GM12875 (cell line): ENCODE measurements around the gene PITPNM2.

ENCODE experiments used
- H3K4me3 ChIP-seq: one replicate; pipeline ENCODE4 v1.5.1; 2011; ENCODE audit warnings: low read depth, low read length, control low read depth
- CTCF ChIP-seq: IDR thresholded peaks from 2 replicates; pipeline ENCODE4 v1.5.1; 2011; ENCODE audit warnings: low read depth, mild to moderate bottlenecking, control low read depth, inconsistent platforms, low read length, moderate library complexity, borderline replicate concordance; ENCODE audit not compliant: insufficient read depth

PITPNM2 gene

DNA sequence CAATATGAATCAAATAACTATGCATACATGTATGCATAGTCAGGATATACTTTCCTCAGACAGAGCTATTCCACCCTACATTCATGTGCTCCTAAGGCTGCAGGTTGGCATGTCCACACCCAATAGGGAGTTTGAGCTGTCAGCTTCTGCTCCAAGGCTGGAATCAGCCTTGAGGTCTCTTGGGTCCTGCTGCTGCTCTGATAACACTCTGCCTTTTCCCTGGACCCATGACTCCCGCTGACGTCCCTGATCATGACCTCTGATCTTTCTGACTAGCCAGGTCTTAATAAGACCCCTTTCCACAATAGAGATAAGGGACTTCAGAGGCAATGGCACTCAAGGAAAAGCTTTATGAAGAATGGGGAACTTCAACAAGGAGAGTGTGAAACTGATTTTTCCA is 5.7 kb downstream of the PITPNM2 start:
- TF ChIP-seq CTCF: no peak
- no peak overlapping the region for H3K4me3 ChIP-seq

DNA sequence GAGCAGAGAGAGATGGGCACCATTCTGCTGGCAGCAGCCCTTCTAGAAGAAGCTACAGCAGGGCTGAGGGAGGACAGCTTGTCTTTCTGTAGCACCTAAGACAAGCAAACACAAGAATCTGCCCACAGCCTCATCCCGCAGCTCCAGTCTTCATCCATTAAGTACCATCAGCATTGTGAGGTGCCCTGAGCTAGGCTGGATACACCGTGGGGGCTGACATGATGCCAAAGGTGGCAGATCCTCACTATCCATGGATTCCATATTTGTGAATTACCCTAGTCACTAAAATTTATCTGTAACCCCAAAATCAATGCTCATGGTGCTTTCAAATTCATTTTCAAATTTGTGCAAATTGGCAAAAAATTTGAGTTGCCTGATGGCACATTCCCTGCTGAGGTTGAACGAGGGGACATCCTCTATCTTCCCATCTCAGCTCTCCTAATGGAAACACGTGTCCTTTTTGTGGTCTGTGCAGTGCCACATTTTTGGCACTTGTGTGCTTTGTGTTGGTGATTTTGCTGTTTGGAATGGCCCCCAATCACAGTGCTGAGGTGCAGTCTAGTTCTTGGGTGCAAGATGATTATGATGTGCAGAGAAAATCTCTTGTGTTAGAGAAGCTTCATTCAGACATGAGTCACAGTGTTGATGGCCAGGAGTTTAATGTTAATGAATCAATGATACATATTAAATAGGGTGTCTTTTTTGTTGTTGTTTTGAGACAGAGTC is 7.0 kb downstream of the PITPNM2 start:
- TF ChIP-seq CTCF: no peak
- H3K4me3 ChIP-seq: no peak overlapping the region

DNA sequence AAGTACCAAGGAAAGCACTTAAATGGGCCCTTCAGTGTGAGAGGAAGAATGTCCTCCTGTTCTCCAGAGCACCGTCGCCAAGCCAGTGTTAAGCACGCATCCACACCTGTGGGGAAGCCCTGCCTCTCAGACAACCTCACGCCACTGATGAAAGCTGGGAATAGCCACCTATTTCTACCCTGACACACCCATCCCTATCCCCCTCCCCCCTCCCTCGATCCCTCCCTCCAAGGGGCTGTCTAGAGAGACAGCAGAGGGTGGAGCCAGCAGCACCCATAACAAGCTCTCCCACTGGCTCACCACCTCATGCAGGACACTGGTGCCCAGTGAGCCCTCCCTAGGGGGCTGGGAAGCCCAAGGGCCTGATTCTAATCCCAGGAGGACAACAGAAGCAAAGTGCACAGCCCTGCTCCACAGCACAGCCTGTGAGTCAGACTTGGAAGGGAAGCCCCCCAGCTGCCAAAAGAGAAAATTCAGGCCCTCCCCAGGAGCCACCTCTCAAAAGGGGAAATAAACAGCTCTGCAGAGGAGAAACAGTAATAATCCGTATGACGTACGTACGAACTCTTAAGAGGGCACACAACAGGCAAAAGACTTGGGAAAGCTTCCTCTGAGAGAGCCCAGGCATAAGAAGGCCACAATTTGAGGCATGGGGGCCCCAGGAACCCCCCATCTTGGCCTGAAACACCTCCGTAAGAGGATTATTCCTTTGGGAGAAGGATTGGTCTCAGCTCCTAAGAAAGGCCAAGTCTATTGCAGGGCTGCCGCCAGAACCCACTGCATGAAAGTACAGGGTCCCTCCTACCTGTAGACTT is 7.8 kb downstream of the PITPNM2 start:
- TF ChIP-seq CTCF: no peak
- H3K4me3 ChIP-seq: no peak overlapping the region

- TF ChIP-seq CTCF: no peak
- no peak overlapping the region for H3K4me3 ChIP-seq
These were observed 8.4 kb downstream of the PITPNM2 start for GRCh38 chr12:123142518-123142840.

DNA sequence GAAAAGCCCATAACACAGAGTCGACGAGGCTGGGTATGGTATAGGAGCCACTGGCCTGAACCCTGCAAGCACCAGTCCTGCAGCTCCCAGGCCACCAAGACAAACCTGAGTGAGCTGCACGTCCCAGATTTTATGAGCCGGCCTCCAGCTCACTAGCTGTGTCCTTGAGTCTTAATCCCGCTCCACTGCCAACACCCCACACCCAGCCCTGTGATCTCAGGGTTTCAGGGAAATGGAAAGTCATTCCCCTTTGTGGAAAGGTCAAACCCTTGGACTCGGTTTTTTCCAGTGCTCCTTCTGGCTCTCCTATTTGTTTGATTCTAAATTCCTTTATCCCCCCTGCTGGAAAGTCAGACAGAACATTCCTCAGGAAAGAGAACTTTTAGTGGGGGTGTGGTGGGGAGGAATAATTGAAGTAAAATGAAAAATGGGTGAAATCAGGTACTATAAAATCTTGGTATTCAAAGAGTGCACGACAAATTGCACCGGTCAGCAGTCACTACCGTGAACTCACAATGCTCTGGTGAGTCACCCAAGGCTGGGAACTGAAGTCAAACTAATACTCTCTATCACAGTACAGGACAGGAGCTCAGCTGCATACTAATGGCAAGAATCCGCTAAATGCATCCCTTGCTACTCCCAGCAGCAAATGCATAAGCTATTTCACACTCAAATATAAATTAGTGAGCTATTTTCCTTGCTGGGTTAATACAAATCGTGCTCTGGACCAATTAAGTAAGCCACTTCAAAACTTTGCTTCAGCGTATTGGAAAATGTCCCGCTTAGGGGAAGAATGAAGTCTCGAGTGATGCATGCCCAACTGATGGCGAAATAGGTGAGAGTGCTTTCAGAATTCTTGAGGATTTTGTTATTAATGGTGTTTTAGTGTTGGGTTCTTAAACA is 9.0 kb downstream of the PITPNM2 start:
- no peak overlapping the region for H3K4me3 ChIP-seq
- TF ChIP-seq CTCF: no peak

DNA sequence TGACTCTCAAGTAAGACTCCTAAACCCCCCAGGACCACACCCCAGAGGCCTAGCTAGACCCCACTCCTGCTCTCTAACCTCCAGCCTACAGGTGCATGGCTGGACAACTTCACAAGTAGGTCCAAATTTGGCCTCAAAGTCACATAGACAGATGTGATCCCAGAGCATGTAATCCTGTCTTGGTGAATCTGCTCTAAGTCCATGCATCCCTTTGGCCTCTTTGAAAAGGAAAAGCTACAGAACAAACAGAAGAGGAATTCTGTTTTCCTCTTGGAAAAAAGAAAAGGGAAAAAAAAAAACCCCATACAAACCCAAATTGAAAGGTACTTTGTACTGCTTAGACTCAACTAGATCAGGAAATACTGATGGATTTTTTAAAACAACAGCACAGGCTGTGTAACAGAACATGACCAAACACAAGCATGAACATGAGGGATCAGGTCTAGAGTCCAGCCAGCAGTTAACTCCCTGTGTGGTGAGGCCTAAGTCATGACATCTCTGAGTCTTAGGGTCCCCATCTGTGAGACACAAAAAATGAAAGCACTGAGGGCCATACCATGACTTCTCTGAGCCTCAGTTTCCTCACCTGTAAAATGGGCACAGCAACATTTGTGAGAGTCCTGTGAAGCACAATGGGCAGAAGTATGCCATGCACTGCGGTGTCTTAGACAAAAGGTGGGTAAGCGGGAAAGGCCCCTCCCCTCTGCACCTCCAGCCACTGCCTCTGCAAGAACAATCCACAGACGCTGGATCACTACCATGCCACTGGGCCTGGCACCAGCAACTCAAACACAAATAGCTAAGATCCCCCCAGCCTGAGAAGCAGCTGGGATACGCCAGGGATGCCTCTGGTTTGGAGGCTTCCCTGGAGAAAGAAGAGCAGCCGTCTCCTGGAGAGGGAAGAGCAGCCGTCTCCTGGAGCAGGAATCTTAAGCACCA is 9.9 kb downstream of the PITPNM2 start:
- no peak for TF ChIP-seq CTCF
- H3K4me3 ChIP-seq: no peak overlapping the region
